ENCODE measurements around the gene TSPAN9.

The TSPAN9 gene

DNA sequence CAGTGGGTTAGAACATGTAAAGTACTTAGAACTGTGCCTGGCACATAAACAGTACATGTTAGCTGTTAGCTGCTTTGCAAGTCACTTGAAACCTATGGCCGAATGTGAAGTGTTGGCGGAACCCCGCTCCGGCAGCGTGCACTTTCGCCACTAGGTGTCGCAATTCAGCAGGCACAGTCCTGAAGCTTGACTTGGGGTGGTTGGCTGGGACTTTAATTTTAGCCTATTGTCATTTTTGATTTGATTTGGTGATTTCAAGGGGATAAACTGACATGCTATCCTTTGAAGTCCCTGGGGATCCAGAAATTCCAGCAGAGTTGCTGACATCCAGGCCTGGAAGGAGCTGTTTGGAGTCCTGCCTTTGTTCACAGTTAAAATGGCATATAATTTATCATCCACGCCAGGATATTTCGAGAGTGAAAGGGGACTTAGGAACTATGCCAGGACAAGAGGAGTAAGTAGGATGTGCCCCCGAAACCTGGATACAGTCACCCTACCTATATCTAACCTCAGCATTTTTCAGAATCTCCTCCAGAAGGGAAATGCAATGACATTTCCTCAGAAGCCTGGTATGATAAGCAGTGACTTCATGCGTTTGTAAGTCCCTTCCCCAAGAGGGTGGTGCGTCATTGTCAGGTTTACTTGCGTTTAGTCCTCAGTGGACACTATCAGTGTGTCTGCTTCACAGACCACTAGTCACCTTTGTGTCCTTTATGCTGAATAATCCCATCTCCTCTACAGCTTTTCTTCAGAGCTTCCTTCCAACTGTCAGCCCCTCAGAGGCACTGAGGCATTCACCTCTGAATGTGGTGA, 3.5 kb upstream of the TSPAN9 start:
- FAIRE-seq: peak; percentile 88
- DNase-seq (ENCODE audit: insufficient read length, low spot score): peak; percentile 86

DNA sequence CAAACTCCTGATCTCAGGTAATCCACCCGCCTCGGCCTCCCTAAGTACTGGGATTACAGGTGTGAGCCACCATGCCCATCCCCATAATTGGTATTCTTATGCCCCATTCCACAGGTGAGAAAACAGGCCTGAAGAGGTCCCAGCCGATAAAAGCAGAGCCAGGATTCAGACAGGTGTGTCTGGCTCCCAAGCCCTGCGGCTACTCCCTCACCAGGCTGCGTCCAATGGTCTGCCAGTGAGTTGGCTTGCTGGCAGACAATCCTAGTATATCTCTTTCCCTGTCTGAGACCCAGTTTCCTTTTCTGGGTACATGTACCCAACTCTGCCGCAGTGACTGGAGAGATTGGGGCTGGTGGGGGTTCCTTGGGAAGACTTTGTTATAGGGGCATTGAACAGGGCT, 1.9 kb upstream of the TSPAN9 start:
- no peak for FAIRE-seq
- no peak for DNase-seq (ENCODE audit: insufficient read length, low spot score)

DNA sequence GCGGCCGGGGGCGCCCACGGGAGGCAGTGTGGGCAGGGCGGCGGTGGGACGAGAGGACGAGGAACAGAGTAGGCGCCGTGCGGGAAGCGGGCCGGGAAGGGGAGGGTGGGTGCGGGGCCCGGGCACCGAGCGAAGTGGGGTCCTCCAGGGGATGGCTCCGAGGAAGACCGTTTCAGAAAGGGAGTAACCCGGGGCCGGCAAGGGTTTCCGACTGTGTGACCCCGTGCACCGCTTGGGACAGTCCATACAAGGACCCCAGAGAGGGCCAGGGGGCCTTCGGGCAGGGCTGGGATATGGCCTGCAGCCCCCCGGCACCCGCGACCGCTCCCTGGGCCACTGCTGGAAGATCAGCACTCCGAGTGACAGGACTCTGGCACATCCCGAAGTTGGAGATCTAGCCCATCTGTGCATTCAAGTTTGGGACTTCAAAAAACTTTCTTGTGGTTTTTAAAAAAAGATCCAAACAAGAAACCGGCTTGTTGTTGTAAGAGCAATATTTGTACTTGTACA, 448 bp downstream of the TSPAN9 start:
- DNase-seq (ENCODE audit: insufficient read length, low spot score) (no peak), FAIRE-seq (no peak)

DNA sequence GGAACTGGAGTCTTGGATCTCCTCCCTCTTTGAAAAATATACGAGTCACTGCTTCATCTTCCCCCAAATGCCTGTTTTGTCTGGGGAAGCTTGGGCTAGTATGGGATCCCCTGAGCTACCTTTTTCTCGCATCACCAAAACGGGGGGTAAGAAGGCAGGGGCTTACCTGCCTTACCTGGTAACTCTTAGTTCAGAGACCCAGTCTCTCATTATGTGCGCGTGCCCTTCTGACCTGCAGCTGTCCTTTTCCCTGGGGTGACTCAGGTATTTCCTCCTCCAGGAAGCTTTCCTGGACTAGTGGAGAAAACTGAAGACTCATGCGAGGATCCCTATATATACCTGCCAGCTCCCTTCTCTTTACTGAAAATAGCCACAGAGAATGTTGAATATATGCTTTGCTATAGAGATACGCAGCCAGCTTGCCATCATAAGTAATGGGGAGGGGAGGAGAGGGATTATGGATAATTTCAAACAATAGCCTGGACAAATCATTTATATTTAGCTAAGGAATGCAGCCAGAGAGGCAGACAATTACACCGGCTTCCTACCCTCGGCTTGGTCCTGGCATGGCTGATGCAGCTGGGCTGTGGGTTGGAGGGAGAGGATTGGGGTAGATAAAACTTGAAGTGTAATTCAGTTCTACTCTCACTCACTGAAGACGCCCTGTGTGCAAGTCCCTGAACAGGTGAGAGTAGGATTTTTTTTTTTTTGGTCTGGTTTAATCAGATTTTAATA, 1.1 kb downstream of the TSPAN9 start:
- no peak for DNase-seq (ENCODE audit: insufficient read length, low spot score)
- FAIRE-seq: no peak

DNA sequence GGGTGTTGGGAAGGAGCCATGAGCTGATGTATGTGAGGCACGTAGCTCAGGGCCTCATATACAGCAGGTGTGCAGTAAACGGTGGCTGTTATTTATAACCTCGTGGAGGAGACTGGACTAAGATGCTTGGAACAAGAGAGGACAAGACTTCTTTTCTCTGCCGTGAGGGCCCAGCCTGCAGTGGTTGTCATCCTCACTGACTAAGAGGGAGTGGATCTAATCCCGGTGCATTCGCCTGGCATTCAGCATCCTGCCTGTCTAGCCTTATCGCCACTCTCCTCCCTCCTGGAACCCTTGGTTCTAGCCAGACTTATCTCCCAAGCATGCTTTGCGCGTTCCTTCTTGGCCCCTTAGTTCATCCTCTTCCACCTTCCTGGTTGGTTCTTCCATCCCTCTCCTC, 3.9 kb downstream of the TSPAN9 start:
- no peak for FAIRE-seq
- no peak for DNase-seq (ENCODE audit: insufficient read length, low spot score)

DNA sequence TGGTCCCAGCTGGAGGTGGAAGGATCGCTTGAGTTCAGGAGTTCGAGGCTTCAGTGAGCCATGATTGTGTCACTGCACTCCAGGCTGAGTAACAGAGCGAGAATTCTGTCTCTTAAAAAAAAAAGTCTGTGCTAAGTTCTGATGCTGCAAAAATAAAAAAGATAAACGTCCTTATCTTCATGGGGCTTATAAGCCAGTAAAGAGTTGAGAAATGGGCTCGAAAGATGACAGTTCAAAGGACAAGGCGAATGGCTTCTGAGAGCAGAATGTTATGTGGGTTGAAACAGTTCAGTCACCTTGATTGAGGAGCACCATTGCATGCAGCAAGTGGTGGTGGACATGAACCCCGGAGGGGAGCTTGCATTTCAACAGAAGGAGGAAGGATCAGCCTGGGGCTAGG, 4.7 kb downstream of the TSPAN9 start:
- FAIRE-seq: no peak

DNA sequence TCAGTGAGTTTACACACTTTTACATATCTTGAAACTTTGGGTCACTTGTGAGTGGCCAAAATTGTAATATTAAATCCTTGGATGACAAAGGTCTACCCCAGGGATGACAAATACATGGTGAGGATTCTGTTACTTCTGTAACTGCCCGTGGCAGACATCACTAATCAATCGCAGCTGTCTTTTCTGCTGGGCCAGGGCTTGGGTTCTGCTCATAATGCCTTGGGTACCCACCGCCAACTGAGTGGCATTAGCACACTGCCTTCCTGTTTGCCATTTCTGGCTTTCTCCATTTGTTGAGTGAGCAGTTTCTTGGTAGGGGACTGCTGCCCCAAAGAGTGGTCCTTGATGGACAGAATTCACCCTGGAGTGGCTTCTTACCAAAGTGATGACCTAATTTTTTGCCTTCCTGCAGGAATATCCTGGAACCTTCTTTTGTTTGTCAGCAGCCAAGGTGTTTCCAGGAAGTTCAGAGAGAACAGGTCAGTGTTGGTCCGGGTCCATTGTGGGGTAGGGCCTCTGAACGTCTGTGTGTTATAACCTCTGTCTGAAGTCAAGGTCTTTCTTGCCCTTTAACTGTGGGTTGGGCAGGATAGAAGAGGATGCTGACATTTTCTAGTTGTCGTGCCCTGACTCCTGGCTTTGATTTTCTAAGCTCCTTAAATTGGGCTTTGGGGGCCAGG, 6.2 kb downstream of the TSPAN9 start:
- no peak for FAIRE-seq
- no peak for DNase-seq (ENCODE audit: insufficient read length, low spot score)

More for the DNA sequence above, 4.7 kb downstream of the TSPAN9 start:
- DNase-seq (ENCODE audit: insufficient read length, low spot score): no peak

DNA sequence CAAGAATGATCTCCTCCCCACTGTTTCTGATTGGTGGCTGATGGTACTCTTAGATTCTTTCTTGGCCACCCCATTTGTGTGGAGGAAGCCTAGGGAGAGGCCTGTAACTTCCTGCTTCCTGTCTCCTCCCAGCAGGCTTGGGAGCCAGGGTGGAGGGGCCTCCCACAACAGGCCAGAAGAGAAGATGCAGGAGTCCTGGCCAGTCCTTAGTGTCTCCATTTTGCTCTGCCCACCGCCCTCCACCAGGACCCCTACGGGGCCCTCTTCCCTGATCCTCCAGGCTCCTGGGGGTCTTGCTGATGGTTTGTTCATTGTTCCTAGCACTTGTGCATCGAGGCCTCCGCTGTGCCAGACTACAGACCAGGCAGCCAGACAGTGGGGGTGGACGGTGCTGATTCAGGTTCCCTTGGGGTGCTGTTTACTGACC, 6.8 kb downstream of the TSPAN9 start:
- FAIRE-seq: no peak
- no peak for DNase-seq (ENCODE audit: insufficient read length, low spot score)

DNA sequence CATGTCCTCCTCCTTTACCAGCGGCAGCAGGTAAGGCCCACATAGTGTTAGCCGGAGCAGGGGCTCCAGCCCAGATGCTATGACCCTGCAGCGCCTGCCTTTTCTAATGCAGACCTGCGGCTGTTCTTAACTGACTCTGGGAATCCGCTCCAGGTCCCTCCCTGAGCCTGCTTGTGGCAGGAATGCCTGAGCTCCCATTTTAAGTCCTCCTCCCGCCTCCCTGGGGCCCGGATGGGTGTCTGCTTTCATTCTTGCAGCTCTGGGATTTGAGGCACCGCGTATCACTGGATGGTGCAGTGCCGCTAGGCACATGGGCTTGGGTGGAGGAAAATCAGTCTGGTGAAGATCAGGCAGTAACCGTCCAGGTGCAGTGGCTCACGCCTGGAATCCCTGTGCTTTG, 7.6 kb downstream of the TSPAN9 start:
- DNase-seq (ENCODE audit: insufficient read length, low spot score) (no peak), FAIRE-seq (no peak)

DNA sequence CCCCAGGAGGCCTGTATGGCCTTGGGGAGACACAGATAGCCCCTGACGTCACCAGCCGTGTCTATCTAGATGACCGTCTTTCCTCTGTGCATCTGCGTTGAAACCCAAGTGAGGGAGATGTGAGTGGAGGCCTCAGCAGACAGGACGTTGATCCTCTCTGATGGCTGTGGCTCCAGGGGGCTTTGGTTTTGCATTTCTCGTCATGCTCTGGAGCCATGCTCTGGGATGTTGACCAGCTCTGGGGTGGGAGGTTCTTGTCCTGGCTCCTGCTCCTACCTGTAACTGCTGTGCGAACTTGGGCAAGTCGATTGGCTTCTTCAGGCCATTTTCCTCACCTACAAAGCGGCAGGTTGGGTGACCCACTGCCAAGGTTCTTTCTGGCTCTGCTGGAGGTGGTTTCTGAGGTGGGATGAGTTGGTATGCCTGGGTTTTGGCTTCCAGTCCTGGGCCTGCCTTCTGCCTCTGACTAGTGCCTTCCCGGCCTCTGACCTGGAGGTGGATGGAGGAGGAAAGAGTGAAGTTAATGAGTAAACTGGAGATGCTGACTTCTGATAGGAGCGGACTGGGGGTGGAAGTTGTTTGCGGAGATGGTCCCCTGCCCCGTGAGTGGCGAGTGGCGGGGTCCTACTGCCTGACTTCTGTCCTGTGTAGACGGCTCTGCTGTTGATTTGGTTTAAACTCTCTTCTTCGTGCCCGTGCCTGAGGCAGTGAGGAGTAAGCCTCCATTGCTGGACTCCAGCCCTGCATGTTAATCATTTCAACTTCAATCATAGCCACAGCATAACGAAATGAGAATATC, 8.4 kb downstream of the TSPAN9 start:
- DNase-seq (ENCODE audit: insufficient read length, low spot score) (no peak), FAIRE-seq (no peak)

DNA sequence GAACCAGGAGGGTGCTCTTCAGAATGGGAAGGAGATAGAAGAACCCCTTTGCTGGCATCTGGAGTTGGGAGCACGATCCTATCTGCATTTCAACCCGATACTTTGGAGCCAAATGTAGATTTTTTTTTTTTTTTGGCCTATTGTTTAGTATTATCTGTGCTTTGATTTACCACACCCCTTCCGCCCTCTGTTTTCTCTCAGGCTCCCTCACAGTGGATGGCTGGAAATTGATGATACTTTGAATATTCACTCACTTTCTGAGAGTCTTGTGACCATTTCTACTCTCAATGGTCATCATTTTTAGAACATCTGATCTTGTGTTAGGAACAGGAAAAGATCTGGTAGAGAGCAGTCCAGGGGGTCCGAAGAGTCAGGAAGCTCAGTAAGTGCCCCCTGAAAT, 9.0 kb downstream of the TSPAN9 start:
- FAIRE-seq: no peak
- no peak for DNase-seq (ENCODE audit: insufficient read length, low spot score)

DNA sequence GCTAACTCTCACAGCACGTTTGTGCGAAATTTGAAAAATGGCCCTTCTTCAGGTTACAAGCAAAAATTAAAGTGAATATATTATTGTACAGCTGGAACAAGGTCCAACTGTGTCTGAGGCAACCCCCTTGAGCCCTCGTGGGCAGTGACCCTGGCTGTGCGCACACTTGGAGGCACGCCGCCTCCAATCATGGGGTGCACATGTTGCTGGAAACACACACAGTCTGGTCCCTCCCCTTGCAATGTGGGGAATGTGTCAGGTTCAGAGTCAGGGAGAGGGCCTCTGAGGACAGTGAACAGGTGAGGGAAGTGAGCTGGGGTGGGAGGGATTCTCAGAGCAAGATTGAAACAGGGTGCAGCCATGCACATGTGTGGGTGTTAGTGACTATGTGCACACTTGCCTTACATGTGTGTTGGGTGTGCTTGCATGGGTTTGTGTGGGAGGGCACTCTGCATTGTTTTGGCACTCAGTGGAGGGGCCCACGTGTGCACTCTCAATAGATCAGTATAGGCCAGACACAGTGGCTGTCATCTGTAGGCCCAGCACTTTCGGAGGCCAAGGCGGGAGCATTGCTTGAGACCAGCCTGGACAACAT, 9.6 kb downstream of the TSPAN9 start:
- no peak for DNase-seq (ENCODE audit: insufficient read length, low spot score)
- no peak for FAIRE-seq

DNA sequence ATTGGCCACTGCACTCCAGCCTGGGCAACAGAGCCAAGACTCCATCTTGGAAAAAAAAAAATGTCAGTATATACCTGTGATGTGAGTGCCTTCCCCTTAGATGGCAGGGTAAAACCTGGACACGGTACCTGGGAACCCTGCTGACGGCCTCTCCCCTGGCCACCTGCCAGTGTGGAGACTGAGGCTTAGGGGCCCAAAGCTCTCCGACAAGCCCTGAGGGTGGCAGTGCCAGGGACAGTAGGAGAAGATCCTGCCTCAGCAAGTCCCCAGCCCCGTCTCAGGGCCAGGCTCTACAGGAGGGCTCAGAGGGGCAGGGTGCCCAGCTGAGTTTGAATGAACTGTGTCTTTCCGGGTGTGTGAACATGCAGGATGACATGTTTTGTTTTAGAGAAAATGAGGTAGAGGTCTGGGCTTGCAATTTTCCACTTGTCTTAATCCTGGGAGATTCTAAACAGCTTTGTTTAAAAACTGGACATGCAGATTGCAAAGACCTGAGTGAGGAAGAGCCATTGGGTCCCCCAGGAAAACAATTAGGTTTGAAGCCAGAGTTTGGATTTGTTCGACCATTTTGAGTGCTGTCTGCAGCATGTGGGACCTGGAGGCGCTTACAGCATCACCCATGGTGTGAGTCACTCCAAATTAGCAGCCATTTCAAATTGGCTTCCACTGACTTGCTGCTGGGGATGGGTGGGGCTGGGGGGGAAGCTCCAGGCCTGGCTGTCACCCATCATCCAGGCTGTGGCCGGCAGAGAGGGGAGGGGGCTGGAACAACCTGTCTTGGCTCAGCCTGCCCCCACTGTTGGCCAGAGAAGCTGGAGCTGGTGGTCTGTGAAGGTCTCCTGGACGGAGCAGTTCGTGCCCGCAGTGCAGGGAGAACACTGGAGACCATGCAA, 10.8 kb downstream of the TSPAN9 start:
- DNase-seq (ENCODE audit: insufficient read length, low spot score): no peak
- FAIRE-seq: no peak

DNA sequence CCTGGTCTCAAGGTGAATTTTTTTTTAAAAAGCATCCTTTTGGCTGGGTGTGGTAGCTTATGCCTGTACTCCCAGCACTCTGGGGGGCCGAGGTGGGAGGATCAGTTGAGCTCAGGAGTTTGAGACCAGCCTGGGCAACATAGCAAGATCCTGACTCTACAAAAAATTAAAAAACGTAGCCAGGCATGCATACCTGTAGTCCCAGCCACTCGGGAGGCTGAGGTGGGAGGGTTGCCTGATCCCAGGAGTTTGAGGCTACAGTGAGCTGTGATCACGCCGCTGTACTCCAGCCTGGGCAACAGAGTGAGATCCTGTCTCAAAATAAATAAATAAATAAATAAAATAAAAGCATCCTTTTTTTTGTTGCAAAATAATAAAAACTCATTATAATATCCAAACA, 12.4 kb downstream of the TSPAN9 start:
- no peak for FAIRE-seq
- DNase-seq (ENCODE audit: insufficient read length, low spot score): no peak

DNA sequence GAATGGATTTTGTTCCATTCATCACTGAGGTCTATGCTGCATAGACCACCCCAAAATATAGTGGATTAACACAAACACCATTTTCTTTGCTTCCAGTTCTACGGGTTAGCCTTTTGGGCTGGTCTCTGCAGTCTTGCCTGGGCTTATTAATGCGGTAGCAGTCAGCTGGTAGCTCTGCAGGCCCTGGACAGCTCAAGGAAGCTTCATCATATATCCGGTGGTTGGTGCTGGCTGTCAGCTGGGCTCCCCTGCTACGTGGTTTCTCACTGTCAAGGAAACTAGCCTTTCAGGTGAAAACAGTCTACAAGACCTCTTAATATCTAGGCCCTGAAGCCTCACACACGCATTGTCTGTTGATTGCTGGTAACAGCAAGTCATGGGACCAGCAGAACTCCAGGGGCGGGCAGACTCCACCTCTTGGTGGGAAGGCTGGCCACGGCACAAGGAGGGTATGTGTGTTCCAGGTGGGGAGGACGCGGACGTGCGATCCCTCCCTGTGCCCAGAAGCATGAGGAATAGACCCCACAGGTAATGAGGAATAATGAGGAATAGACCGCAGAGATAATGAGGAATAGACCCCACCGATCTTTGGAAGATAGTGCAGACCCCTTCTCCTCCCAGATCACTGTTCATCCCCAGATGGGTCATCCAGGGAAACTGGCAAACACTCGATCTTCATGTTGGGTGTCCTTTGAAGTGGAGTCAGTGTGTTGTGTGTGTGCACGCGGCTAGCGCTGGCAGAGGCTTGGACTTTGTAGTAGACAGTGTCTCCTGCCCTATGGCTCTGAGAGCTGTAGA, 13.3 kb downstream of the TSPAN9 start:
- DNase-seq (ENCODE audit: insufficient read length, low spot score) (no peak), FAIRE-seq (no peak)

DNA sequence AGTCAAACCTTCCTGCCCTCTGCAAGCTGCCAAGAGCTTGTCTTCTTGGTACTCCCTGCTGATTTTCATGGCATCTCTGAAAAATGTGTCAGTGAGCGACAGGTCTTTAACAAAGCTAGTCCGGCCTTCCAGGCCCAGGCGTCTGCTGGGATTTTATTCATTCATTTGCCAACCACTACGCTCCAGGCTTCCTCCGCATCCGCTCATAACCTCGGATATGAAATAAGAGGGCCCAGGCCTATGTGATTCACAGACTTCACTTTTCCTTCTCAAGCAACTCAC, 13.8 kb downstream of the TSPAN9 start:
- FAIRE-seq (no peak), DNase-seq (ENCODE audit: insufficient read length, low spot score) (no peak)

DNA sequence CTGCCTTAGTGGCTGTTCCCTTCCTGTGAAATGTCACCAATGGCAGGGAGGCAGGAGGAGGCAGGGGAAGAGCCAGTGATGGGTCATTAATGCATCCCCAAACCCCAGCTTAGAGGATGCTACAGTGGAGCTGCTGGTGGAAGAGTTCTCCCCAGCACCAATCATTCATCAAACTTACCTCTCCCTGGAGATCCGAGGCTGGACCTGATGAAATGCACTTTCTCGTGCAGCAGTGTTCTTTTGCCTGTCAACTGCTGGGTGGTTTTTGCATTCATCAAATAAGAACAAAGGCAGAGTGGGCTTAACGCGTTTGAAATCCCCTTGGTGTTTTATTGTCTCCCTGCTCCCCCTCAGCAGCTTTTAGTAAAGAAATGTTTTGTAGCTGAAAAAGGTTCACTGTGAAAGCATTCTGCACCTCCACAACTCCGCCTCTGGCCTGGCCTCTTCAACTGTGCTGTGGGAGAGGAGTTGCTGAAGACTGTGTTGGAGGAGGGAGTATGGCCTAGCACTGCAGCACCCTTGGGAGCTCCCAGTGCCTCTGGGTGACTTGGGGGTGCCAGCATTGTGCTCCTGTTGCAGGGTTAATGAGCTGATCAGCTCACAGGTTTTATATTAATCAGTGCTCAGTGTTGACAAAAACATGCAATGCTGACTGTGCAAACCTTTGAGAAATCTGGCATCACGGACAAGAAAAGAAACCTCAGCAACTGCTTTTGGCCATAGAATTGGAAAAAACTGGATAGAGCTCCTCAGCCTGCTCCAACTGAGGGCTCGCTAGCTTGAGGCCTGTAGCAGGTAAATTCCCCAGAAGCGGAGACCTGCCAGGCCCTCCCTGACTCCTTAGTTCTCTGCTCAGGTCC, 14.4 kb downstream of the TSPAN9 start:
- no peak for DNase-seq (ENCODE audit: insufficient read length, low spot score)
- FAIRE-seq: no peak

DNA sequence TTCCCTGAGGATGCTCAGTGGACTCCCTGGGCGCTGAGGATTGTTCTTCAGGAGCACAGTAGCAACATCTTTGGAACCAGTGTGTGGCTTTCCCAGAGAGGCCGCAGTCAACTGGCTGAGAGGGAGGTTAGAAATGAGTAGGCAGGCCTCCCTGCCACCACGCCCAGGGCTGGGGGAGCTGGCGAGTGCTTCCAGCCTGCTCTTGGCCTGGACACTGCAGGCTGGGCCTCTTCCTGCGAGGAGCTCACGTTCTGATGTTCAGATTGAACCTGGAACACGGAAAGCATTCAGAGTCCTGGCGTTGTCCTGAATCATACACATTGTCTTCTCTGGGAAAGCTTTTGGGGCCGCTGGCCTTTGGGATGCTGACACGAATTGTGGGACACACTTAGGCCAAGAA, 15.6 kb downstream of the TSPAN9 start:
- no peak for FAIRE-seq
- DNase-seq (ENCODE audit: insufficient read length, low spot score): no peak

Data from GM19239 (cell line).